Smooth muscle cell (in vitro differentiated cells): ENCODE measurements around the gene ASH1L. TPM values are rescaled to one million over a fixed set of nuclear protein-coding genes. Genes with fewer than 3 reads are reported as not detected.

ENCODE experiments used
- DNase-seq: peaks from one replicate; lab custom pipeline; 2025; ENCODE audit not compliant: unreplicated experiment; lab: John Stamatoyannopoulos, UW
- H2AFZ ChIP-seq: fragments of 200-600 bp; sonication (generic); 2 replicates; pipeline ENCODE4 v1.6.0; 2016; ENCODE audit warnings: antibody characterized with exemption, low read depth, mild to moderate bottlenecking
- H3F3A ChIP-seq: fragments of 200-600 bp; sonication (generic); 2 replicates; pipeline ENCODE4 v1.6.0; 2017; ENCODE audit warnings: antibody characterized with exemption, low read depth
- H3K27ac ChIP-seq: fragments of 200-600 bp; sonication (generic); 2 replicates; pipeline ENCODE4 v1.5.1; 2016; ENCODE audit warnings: low read depth, mild to moderate bottlenecking
- H3K27me3 ChIP-seq: fragments of 200-600 bp; sonication (generic); 2 replicates; pipeline ENCODE4 v1.6.1; 2016; ENCODE audit warnings: low read depth, mild to moderate bottlenecking
- H3K36me3 ChIP-seq: fragments of 200-600 bp; sonication (generic); 2 replicates; pipeline ENCODE4 v1.5.1; 2016; ENCODE audit warnings: low read depth
- H3K4me1 ChIP-seq: fragments of 200-600 bp; sonication (generic); 2 replicates; pipeline ENCODE4 v1.5.1; 2016; ENCODE audit warnings: low read depth
- H3K4me2 ChIP-seq: fragments of 200-600 bp; sonication (generic); 2 replicates; pipeline ENCODE4 v1.6.0; 2016; ENCODE audit warnings: mild to moderate bottlenecking
- H3K4me3 ChIP-seq: fragments of 200-600 bp; sonication (generic); 2 replicates; pipeline ENCODE4 v1.5.1; 2016; ENCODE audit warnings: mild to moderate bottlenecking
- H3K79me2 ChIP-seq: fragments of 200-600 bp; sonication (generic); 2 replicates; pipeline ENCODE4 v1.6.0; 2016; ENCODE audit warnings: low read depth, mild to moderate bottlenecking
- H3K9ac ChIP-seq: fragments of 200-600 bp; sonication (generic); 2 replicates; pipeline ENCODE4 v1.6.0; 2016; ENCODE audit warnings: low read depth
- H3K9me3 ChIP-seq: fragments of 200-600 bp; sonication (generic); replicated peaks from 2 replicates; pipeline ENCODE4 v1.5.1; 2016; ENCODE audit warnings: low read depth
- H4K20me1 ChIP-seq: fragments of 200-600 bp; sonication (generic); 2 replicates; pipeline ENCODE4 v1.6.0; 2016; ENCODE audit warnings: low read depth
- CTCF ChIP-seq: fragments of 200-600 bp; sonication (generic); IDR thresholded peaks from 2 replicates; pipeline ENCODE4 v1.5.1; 2017; ENCODE audit warnings: borderline replicate concordance, mild to moderate bottlenecking, antibody characterized with exemption; ENCODE audit not compliant: insufficient read depth, poor library complexity, severe bottlenecking
- WGBS: methylation state at CpG from one replicate; pipeline ENCODE4 v1.1.7; 2016; ENCODE audit warnings: low lambda C conversion rate; 5-methylcytosine and 5-hydroxymethylcytosine counted together
- polyA plus RNA-seq: library from polyadenylated mRNA; unstranded; fragments of >200 nt; fragmentation: Nextera tagmentation; extraction: Ambion mirVana; gene quantifications from 2 replicates; pipeline ENCODE4 v1.2.1, GENCODE V29; 2016
- total RNA-seq: library from RNA; depleted of rRNA; stranded (reverse); fragments of >200 nt; gene quantifications from 2 replicates; pipeline ENCODE4 v1.2.3, GENCODE V29; 2014

The ASH1L gene
- total and polyA plus RNA-seq, 2 experiments from 2014 or later = 9.2 to 38.7 TPM

DNA sequence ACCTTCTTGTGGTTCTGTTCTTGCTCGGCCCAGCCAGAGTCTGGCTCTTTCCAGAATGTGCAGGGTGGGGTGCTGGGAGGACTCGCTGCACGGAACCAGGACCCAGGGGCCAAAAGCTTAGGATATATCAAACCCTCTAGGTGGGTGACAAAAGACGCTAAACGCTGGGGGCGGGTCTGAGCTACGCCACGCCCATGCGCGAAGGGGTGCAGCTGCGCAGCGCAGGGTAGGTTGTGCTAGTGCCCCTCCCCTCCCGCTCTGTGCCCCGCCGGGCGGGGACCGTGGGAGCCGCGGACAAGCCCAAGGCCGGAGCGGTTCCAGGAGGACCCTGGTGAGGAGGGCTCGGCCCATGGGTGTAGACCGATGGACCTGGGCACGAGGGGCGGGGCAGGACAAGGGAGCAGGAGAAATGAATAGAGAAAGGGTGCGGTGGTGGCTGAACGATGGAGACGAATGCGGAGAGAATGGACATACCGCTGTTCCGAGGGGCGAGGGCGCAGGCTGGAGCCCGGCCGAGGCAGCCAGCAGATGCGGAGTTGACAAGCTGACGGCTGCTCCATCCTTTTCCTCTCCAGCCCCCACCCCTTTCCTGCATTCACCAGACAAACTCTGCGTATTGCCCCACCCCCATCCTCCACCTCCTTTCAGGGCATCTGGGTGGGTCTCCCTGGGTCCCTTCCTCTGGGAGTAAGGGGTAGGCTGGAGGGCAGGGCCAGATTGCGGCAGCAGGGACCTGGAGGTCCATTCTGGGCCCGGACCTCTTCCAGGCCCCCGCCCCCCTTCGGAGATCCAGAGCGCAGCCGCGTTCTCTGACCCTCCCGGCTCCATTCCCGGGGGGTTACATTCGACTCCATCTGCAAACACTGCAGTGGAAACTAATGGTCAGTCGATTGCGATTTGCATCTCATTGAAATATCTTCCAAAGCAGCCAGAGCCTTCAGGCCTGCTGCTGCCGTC is 241.7 kb downstream of the ASH1L start, which contains the start of gene RUSC1:
Gene RUSC1, plus strand, starts transcription at position 234 of the 957 bp plus-strand sequence. CDS start 880 bp downstream, outside the sequence.
- Histone ChIP-seq H3K9ac (no peak within 1 kb of the TSS), H3K9me3 (no peaks in the 10 kb centered on the region), H3K4me2 (peak within 1 kb of the TSS; percentile 88), H3K27me3 (no peaks in the 10 kb centered on the region), H4K20me1 (peaks cover 22% of the 10 kb centered on the region), H3K79me2 (no peaks in the 10 kb centered on the region), H3F3A (peaks cover 12% of the 10 kb centered on the region), H3K27ac (no peak within 1 kb of the TSS), H3K4me1 (peaks cover 18% of the 10 kb centered on the region), H3K36me3 (no peaks in the 10 kb centered on the region), H2AFZ (no peak within 1 kb of the TSS), H3K4me3 (peak within 1 kb of the TSS; percentile 75)
- peak; percentile 16 for DNase-seq
- no peak for TF ChIP-seq CTCF
- WGBS = 22% methylated on average over 38 of the region's 51 CpGs

GRCh38 chr1:155320252-155320651 is 242.4 kb downstream of the ASH1L start:
- Histone ChIP-seq H3K27me3 (no peaks in the 10 kb centered on the region), H3K36me3 (no peaks in the 10 kb centered on the region), H3K4me2 (peak overlapping the region; percentile 88), H3K4me3 (peak overlapping the region; percentile 75), H3K9me3 (no peaks in the 10 kb centered on the region), H3K4me1 (peaks cover 15% of the 10 kb centered on the region), H3K9ac (no peak overlapping the region), H3F3A (peaks cover 12% of the 10 kb centered on the region), H4K20me1 (peaks cover 16% of the 10 kb centered on the region), H3K79me2 (no peaks in the 10 kb centered on the region), H2AFZ (no peak overlapping the region), H3K27ac (no peak overlapping the region)
- WGBS = 77% methylated on average over 11 of the region's 11 CpGs
- TF ChIP-seq CTCF = no peak
- no peak for DNase-seq

- Histone ChIP-seq H3K4me2 (no peak overlapping the region), H3K9ac (no peak overlapping the region), H3K4me3 (no peak overlapping the region), H3K27me3 (no peaks in the 10 kb centered on the region), H3K79me2 (no peaks in the 10 kb centered on the region), H3K27ac (no peak overlapping the region), H3K36me3 (no peaks in the 10 kb centered on the region), H2AFZ (no peak overlapping the region), H4K20me1 (peaks cover 20% of the 10 kb centered on the region), H3K4me1 (peaks cover 14% of the 10 kb centered on the region), H3F3A (peaks cover 10% of the 10 kb centered on the region), H3K9me3 (no peaks in the 10 kb centered on the region)
- no peak for DNase-seq
- 92% methylated on average over 5 of the region's 5 CpGs for WGBS
- TF ChIP-seq CTCF = no peak
These were observed 243.1 kb downstream of the ASH1L start for GRCh38 chr1:155319536-155319935.
